HG03575 (cell line): ENCODE measurements around the gene CYP3A5.

ENCODE experiments used
- ATAC-seq: cut with Tn5 transposase; IDR thresholded peaks from one replicate; pipeline ENCODE4 v1.9.1; 2021; ENCODE audit not compliant: unreplicated experiment, insufficient number of reproducible peaks, low FRiP score; ENCODE audit errors: extremely low read depth

Gene CYP3A5

GRCh38 chr7:99621271-99621670 lies 58.5 kb downstream of the CYP3A5 start:
- no peak for ATAC-seq

- ATAC-seq, result no peak
These were observed 60.1 kb downstream of the CYP3A5 start for GRCh38 chr7:99619571-99620130.

GRCh38 chr7:99618726-99619125 lies 61.1 kb downstream of the CYP3A5 start:
- no peak for ATAC-seq

- no peak for ATAC-seq
These were observed 62.5 kb downstream of the CYP3A5 start for GRCh38 chr7:99617192-99617781.

- ATAC-seq, result no peak
These were observed 63.2 kb downstream of the CYP3A5 start, which contains the start of gene ZSCAN25 for GRCh38 chr7:99616359-99617191. Gene ZSCAN25 (plus strand): TSS chr7:99616946. CDS start chr7:99619607, 2,661 bp downstream.

GRCh38 chr7:99615989-99616358 lies 63.8 kb downstream of the CYP3A5 start:
- no peak for ATAC-seq

GRCh38 chr7:99614495-99614894 lies 65.3 kb downstream of the CYP3A5 start:
- no peak for ATAC-seq

- ATAC-seq, result no peak
These were observed 72.2 kb downstream of the CYP3A5 start for GRCh38 chr7:99607548-99607947.

GRCh38 chr7:99606531-99606930 lies 73.3 kb downstream of the CYP3A5 start:
- no peak for ATAC-seq

GRCh38 chr7:99605527-99605926 lies 74.3 kb downstream of the CYP3A5 start:
- ATAC-seq, result no peak

- ATAC-seq, result no peak
These were observed 78.0 kb downstream of the CYP3A5 start for GRCh38 chr7:99601656-99602310.

GRCh38 chr7:99599836-99600235 lies 80.0 kb downstream of the CYP3A5 start:
- ATAC-seq, result no peak
